PC-9 (cell line): Measurements from ENCODE around the gene NR5A1.

Source experiments
- CTCF ChIP-seq: fragments of 200-600 bp; sonication (generic); conservative IDR thresholded peaks from 2 replicates; pipeline ENCODE4 v1.6.1; 2017; ENCODE audit warnings: mixed run types, antibody characterized with exemption, mild to moderate bottlenecking, moderate library complexity
- EZH2 ChIP-seq: fragments of 200-600 bp; sonication (generic); IDR thresholded peaks from 2 replicates; pipeline ENCODE4 v1.8.0; 2017; ENCODE audit warnings: antibody characterized with exemption, low read depth

- TF ChIP-seq CTCF (no peak), EZH2 (no peak)
Measured at GRCh38 chr9:124513376-124513994, 6.3 kb upstream of the NR5A1 start.
